GM12864 (cell line): ENCODE data around the gene CAMK2A.

Experiments used
- DNase-seq: peaks from one replicate; pipeline ENCODE4 v3.0.0-alpha.2; 2011; ENCODE audit warnings: low read depth
- H3K4me3 ChIP-seq: 2 replicates; pipeline ENCODE4 v1.5.1; 2011; ENCODE audit warnings: mild to moderate bottlenecking, low read depth, low read length, control low read depth
- TF ChIP-seq, protein P1 (sequence below): IDR thresholded peaks from 2 replicates; pipeline ENCODE4 v1.5.1; 2011; ENCODE audit warnings: low read depth, mild to moderate bottlenecking, moderate library complexity, low read length, control low read depth, inconsistent platforms; ENCODE audit errors: missing control alignments

CAMK2A gene

DNA sequence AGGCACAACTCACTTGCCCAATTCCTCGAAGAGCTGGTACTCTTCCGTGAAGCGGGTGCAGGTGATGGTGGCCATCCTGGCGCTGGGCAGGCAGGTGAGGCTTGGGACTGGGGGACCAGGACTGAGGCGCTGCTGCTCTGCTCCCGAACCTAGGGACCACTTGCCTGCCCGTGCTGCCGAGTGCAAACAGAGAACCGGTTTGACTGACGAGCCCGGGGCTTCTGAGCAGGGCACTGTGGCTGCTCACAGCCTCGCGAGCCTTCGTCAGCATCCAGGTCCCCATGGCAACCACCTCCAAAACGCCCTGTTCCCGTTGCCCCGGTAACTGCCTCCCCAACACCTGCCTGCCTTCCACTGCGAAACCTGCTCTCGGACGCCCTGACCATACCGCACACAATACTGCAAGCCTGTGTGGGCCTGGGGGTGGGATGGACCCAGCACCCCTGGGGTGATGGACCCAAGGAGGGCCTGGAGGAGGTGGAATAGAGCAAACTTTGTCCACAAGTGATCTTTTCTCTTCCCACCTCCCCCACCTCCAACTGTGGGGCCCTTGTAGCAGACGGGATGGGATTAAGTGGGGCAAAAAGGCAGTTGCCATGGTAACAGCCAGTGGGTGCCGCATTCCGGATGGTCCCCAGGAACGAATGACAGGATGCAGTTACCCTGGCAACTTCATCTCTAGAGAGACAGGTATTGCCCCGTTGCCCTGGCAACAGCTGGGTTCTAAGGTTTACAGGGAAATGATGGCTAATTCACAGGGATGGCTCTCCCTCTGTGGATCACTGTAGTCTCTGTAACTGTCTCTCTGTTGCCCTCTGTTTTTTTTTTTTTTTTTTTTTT, at the start of gene CAMK2A:
TSS of gene CAMK2A (minus strand) at position 223 of the 840 bp plus-strand sequence. CDS start at position 75, 148 bp downstream.
- TF ChIP-seq, protein P1, sequence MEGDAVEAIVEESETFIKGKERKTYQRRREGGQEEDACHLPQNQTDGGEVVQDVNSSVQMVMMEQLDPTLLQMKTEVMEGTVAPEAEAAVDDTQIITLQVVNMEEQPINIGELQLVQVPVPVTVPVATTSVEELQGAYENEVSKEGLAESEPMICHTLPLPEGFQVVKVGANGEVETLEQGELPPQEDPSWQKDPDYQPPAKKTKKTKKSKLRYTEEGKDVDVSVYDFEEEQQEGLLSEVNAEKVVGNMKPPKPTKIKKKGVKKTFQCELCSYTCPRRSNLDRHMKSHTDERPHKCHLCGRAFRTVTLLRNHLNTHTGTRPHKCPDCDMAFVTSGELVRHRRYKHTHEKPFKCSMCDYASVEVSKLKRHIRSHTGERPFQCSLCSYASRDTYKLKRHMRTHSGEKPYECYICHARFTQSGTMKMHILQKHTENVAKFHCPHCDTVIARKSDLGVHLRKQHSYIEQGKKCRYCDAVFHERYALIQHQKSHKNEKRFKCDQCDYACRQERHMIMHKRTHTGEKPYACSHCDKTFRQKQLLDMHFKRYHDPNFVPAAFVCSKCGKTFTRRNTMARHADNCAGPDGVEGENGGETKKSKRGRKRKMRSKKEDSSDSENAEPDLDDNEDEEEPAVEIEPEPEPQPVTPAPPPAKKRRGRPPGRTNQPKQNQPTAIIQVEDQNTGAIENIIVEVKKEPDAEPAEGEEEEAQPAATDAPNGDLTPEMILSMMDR: no peak
- H3K4me3 ChIP-seq: no peak within 1 kb of the TSS
- no peak for DNase-seq

DNA sequence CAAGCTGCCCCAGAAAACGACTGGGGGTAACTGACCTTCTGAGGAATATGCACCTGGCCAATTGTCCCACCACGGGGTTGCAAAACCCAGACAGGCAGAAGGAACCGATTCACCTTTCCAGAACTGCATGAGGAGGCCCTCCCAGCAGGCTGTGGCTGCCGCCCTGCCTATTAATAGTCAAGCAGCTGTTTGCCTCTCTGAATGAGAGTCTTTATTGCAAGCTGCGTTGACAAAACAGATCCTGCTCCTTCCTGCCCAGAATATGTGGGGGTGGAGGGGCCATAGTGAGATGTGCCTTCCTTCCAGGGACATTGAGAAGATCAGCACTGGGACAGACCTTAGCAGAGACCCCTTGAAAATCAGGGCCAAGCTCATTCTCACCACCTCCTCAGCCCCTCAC, 49.6 kb upstream of the CAMK2A start:
- TF ChIP-seq, protein P1: no peak
- no peak overlapping the region for H3K4me3 ChIP-seq
- no peak for DNase-seq

DNA sequence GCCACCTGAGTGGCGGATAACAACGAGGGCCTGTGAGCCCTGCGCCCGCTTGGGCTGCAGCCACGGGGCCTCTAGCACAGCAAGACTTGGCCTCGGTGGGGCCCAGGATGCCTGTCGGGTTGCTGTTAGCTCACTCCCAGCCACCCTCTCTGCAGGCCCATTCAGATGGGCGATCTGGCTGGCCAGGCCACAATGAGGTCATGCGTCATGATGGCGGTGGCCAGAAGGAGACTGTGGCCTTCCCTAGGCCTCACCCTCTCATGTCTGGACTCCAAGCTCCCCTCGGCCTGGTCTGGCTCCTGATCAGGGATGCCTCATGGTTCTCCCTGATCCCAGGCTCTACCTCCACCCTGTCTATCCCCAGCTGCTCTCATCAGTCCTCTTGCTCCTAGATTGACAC, 49.0 kb upstream of the CAMK2A start:
- no peak for DNase-seq

DNA sequence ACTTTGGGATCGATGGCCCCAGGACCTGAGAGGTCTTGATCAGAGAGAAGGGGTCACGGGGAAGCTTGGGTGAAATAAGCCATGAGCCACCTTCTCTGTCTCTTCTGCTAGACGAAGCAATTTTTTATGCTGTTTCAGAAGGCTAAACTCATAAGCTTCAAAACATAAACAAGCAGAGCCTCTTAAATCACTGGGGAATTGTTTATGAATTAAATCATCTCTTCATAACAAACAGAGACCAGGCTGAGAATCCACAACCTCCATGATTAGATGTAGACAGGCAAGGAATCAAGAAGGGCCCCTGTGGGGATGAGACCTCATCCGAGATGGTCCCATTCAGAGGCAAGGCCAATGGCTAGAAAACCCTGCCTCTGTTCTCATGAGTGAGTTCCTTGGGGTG, 46.2 kb upstream of the CAMK2A start:
- no peak overlapping the region for H3K4me3 ChIP-seq
- no peak for DNase-seq
- TF ChIP-seq, protein P1: no peak

More for the DNA sequence above, 49.0 kb upstream of the CAMK2A start:
- TF ChIP-seq, protein P1: no peak
- no peak overlapping the region for H3K4me3 ChIP-seq

GRCh38 chr5:150333400-150333799, 43.8 kb upstream of the CAMK2A start:
- DNase-seq: no peak
- TF ChIP-seq, protein P1: no peak

GRCh38 chr5:150329881-150330876, 40.6 kb upstream of the CAMK2A start:
- DNase-seq: no peak
- H3K4me3 ChIP-seq: no peak overlapping the region
- TF ChIP-seq, protein P1: no peak

More at GRCh38 chr5:150333400-150333799, 43.8 kb upstream of the CAMK2A start:
- no peak overlapping the region for H3K4me3 ChIP-seq
